Spleen (tissue), 7 donors: Measurements from ENCODE around the gene CACNA1C.

Experiments
- CTCF ChIP-seq, 11 experiments: fragments of 200-600 bp in 7 of 11; fragments of 450-650 bp in 4 of 11; sonication (generic) in 4 of 11; IDR thresholded peaks in 8 of 11; conservative IDR thresholded peaks in 3 of 11; 1 replicate in 7 of 11; 2 replicates in 4 of 11; pipeline versions ENCODE4 v1.4.0 to v1.8.0; 2016 to 2021; ENCODE audit warnings: antibody characterized with exemption in 11 of 11, inconsistent platforms in 4 of 11, mild to moderate bottlenecking in 1 of 11
- POLR2A ChIP-seq, 3 donors: fragments of 450-650 bp; IDR thresholded peaks; one replicate each; pipeline ENCODE4 v1.5.1; 2017; ENCODE audit warnings: antibody characterized with exemption in 3 of 3, mild to moderate bottlenecking in 1 of 3
- POLR2AphosphoS5 ChIP-seq, 3 donors: sonication (generic); formaldehyde crosslinking; IDR thresholded peaks; one replicate each; pipeline ENCODE4 v1.5.1; 2017; ENCODE audit warnings: antibody characterized with exemption in 3 of 3
- donor health status: DM: no; HTN: no; CAD: no; lungs with moderate emphysema.
- donor health status: DM: no; HTN: no; CAD: no.
- donor health status: DM: no; HTN: no; CAD: no.

- no peak for TF ChIP-seq CTCF (IDR thresholded peaks at IDR 0.05 in 8 of 11, conservative IDR thresholded peaks at IDR 0.05 in 3 of 11)
- TF ChIP-seq POLR2AphosphoS5 (IDR thresholded peaks at IDR 0.05), result no peak
- TF ChIP-seq POLR2A (IDR thresholded peaks at IDR 0.05), result no peak
Observed at GRCh38 chr12:2265461-2266167, 212.8 kb downstream of the CACNA1C start.
